ENCODE measurements around the gene PCBD1.

The PCBD1 gene

GRCh38 chr10:70887804-70888800, at the start of gene PCBD1:
Gene PCBD1, minus strand, starts transcription at chr10:70888565. Its CDS starts 32 bp downstream, at chr10:70888533.
- TF ChIP-seq NFRKB (IDR thresholded peaks at IDR 0.05) = no peak
- TF ChIP-seq SUZ12 (IDR thresholded peaks at IDR 0.05) = no peak
- TF ChIP-seq TARDBP (IDR thresholded peaks at IDR 0.05) = no peak
- TF ChIP-seq ARNT (IDR thresholded peaks at IDR 0.05) = no peak
- TF ChIP-seq HDGF (IDR thresholded peaks at IDR 0.05; ENCODE audit: borderline replicate concordance) = peak; percentile 70; the same call in 1 of the 2 replicates
- no peak; the same call in 1 of the 2 replicates for TF ChIP-seq L3MBTL2 (conservative IDR thresholded peaks at IDR 0.05)
- TF ChIP-seq ELF4 (IDR thresholded peaks at IDR 0.05) = no peak
- no peak for TF ChIP-seq BHLHE40 (IDR thresholded peaks at IDR 0.05; ENCODE audit: borderline replicate concordance)
- no peak for TF ChIP-seq SP1 (IDR thresholded peaks at IDR 0.05)
- no peak for TF ChIP-seq CTBP1 (IDR thresholded peaks at IDR 0.05; ENCODE audit: borderline replicate concordance)
- peak; percentile 66 for TF ChIP-seq PKNOX1 (IDR thresholded peaks at IDR 0.05)
- ChIA-PET POLR2A (interaction anchor here (0.7 to 2.0 kb wide), 11 partner anchors 9 to 72 kb away, joined by 3 to 6 read pairs (median 3); no protein-coding TSS in a partner anchor), CTCF (interaction anchor here (0.6 to 1.0 kb wide), 4 partner anchors 71 to 285 kb away, joined by 3 read pairs; no protein-coding TSS in a partner anchor)
- peak; percentile 70 for DNase-seq (ENCODE audit: extremely low spot score)

- no peak for DNase-seq (ENCODE audit: extremely low spot score)
- TF ChIP-seq SP1 (IDR thresholded peaks at IDR 0.05) (no peak), ARNT (IDR thresholded peaks at IDR 0.05) (no peak), PKNOX1 (IDR thresholded peaks at IDR 0.05) (no peak), L3MBTL2 (conservative IDR thresholded peaks at IDR 0.05) (no peak), FOXM1 (IDR thresholded peaks at IDR 0.05; ENCODE audit: borderline replicate concordance) (no peak), TARDBP (IDR thresholded peaks at IDR 0.05) (no peak), FOXK2 (IDR thresholded peaks at IDR 0.05) (no peak), ELF4 (IDR thresholded peaks at IDR 0.05) (no peak), SUZ12 (IDR thresholded peaks at IDR 0.05) (no peak), HDGF (IDR thresholded peaks at IDR 0.05; ENCODE audit: borderline replicate concordance) (no peak), NFRKB (IDR thresholded peaks at IDR 0.05) (no peak), CTBP1 (IDR thresholded peaks at IDR 0.05; ENCODE audit: borderline replicate concordance) (no peak), BHLHE40 (IDR thresholded peaks at IDR 0.05; ENCODE audit: borderline replicate concordance) (no peak), FOXA1 (IDR thresholded peaks at IDR 0.05) (no peak)
- ChIA-PET POLR2A (no interaction called here), CTCF (no interaction called here)
Measured at GRCh38 chr10:70937661-70938060, 49.3 kb upstream of the PCBD1 start.

GRCh38 chr10:70936111-70936510, 47.7 kb upstream of the PCBD1 start:
- CTCF ChIA-PET = no interaction called here
- no peak for DNase-seq (ENCODE audit: extremely low spot score)
- POLR2A ChIA-PET = no interaction called here
- TF ChIP-seq ZNF384 (IDR thresholded peaks at IDR 0.05) (no peak), BHLHE40 (IDR thresholded peaks at IDR 0.05; ENCODE audit: borderline replicate concordance) (no peak), NFRKB (IDR thresholded peaks at IDR 0.05) (no peak), L3MBTL2 (conservative IDR thresholded peaks at IDR 0.05) (no peak), LEF1 (IDR thresholded peaks at IDR 0.05; ENCODE audit: borderline replicate concordance) (no peak), ELF4 (IDR thresholded peaks at IDR 0.05) (no peak), PKNOX1 (IDR thresholded peaks at IDR 0.05) (no peak)

- no peak for DNase-seq (ENCODE audit: extremely low spot score)
- ChIA-PET CTCF (no interaction called here), POLR2A (no interaction called here)
- TF ChIP-seq FOXK2 (IDR thresholded peaks at IDR 0.05) (no peak), FOXA1 (IDR thresholded peaks at IDR 0.05) (no peak), ARNT (IDR thresholded peaks at IDR 0.05) (no peak), TARDBP (IDR thresholded peaks at IDR 0.05) (no peak), ELF4 (IDR thresholded peaks at IDR 0.05) (no peak), SUZ12 (IDR thresholded peaks at IDR 0.05) (no peak), PKNOX1 (IDR thresholded peaks at IDR 0.05) (no peak), BHLHE40 (IDR thresholded peaks at IDR 0.05; ENCODE audit: borderline replicate concordance) (no peak), LEF1 (IDR thresholded peaks at IDR 0.05; ENCODE audit: borderline replicate concordance) (no peak), HDGF (IDR thresholded peaks at IDR 0.05; ENCODE audit: borderline replicate concordance) (no peak), SP1 (IDR thresholded peaks at IDR 0.05) (no peak), ZNF384 (IDR thresholded peaks at IDR 0.05) (no peak), NFRKB (IDR thresholded peaks at IDR 0.05) (no peak), CTBP1 (IDR thresholded peaks at IDR 0.05; ENCODE audit: borderline replicate concordance) (no peak), L3MBTL2 (conservative IDR thresholded peaks at IDR 0.05) (no peak), FOXM1 (IDR thresholded peaks at IDR 0.05; ENCODE audit: borderline replicate concordance) (no peak)
Measured at GRCh38 chr10:70935631-70936030, 47.3 kb upstream of the PCBD1 start.

GRCh38 chr10:70935125-70935625, 46.8 kb upstream of the PCBD1 start:
- no peak for TF ChIP-seq ZNF384 (IDR thresholded peaks at IDR 0.05)
- no peak for TF ChIP-seq PKNOX1 (IDR thresholded peaks at IDR 0.05)
- no peak for TF ChIP-seq CTBP1 (IDR thresholded peaks at IDR 0.05; ENCODE audit: borderline replicate concordance)
- no peak for TF ChIP-seq BHLHE40 (IDR thresholded peaks at IDR 0.05; ENCODE audit: borderline replicate concordance)
- no peak for TF ChIP-seq FOXK2 (IDR thresholded peaks at IDR 0.05)
- no peak for TF ChIP-seq TARDBP (IDR thresholded peaks at IDR 0.05)
- TF ChIP-seq LEF1 (IDR thresholded peaks at IDR 0.05; ENCODE audit: borderline replicate concordance) = no peak
- no peak for TF ChIP-seq SUZ12 (IDR thresholded peaks at IDR 0.05)
- no peak for TF ChIP-seq NFRKB (IDR thresholded peaks at IDR 0.05)
- no peak for TF ChIP-seq HDGF (IDR thresholded peaks at IDR 0.05; ENCODE audit: borderline replicate concordance)
- TF ChIP-seq ARNT (IDR thresholded peaks at IDR 0.05) = no peak
- TF ChIP-seq FOXA1 (IDR thresholded peaks at IDR 0.05) = no peak
- TF ChIP-seq L3MBTL2 (conservative IDR thresholded peaks at IDR 0.05) = no peak
- TF ChIP-seq SP1 (IDR thresholded peaks at IDR 0.05) = no peak
- TF ChIP-seq FOXM1 (IDR thresholded peaks at IDR 0.05; ENCODE audit: borderline replicate concordance) = no peak
- TF ChIP-seq ELF4 (IDR thresholded peaks at IDR 0.05) = no peak
- ChIA-PET POLR2A (no interaction called here), CTCF (no interaction called here)
- no peak for DNase-seq (ENCODE audit: extremely low spot score)

Data from HEK293T (cell line).